GM19043 (cell line): ENCODE data around the gene DDX54.

Source experiments
- ATAC-seq: cut with Tn5 transposase; IDR thresholded peaks from one replicate; pipeline ENCODE4 v1.9.1; 2021; ENCODE audit warnings: low read depth; ENCODE audit not compliant: unreplicated experiment

Gene DDX54

GRCh38 chr12:113195598-113195997 is 10.3 kb upstream of the DDX54 start:
- ATAC-seq: no peak

GRCh38 chr12:113194971-113195391 is 9.7 kb upstream of the DDX54 start:
- ATAC-seq: no peak

- no peak for ATAC-seq
These were observed 5.9 kb upstream of the DDX54 start for GRCh38 chr12:113191227-113191626.

- ATAC-seq: no peak
These were observed 5.5 kb upstream of the DDX54 start for GRCh38 chr12:113190761-113191160.

GRCh38 chr12:113189361-113189760 is 4.1 kb upstream of the DDX54 start:
- no peak for ATAC-seq

GRCh38 chr12:113186666-113187325 is 1.5 kb upstream of the DDX54 start:
- ATAC-seq: no peak

GRCh38 chr12:113186033-113186365 is 721 bp upstream of the DDX54 start:
- ATAC-seq: no peak

GRCh38 chr12:113184900-113185179 is 438 bp downstream of the DDX54 start:
- peak; percentile 74 for ATAC-seq

- peak; percentile 38 for ATAC-seq
These were observed 979 bp downstream of the DDX54 start for GRCh38 chr12:113184098-113184899.

GRCh38 chr12:113183030-113183589 is 2.2 kb downstream of the DDX54 start:
- no peak for ATAC-seq

- no peak for ATAC-seq
These were observed 3.3 kb downstream of the DDX54 start for GRCh38 chr12:113181975-113182374.

GRCh38 chr12:113180333-113180732 is 4.9 kb downstream of the DDX54 start:
- ATAC-seq: no peak

GRCh38 chr12:113179023-113179422 is 6.3 kb downstream of the DDX54 start:
- no peak for ATAC-seq

GRCh38 chr12:113174461-113175384 is 10.6 kb downstream of the DDX54 start:
- no peak for ATAC-seq

- ATAC-seq: peak; percentile 82
These were observed 12.1 kb downstream of the DDX54 start for GRCh38 chr12:113173081-113173698.

- no peak for ATAC-seq
These were observed 13.1 kb downstream of the DDX54 start for GRCh38 chr12:113172185-113172584.

GRCh38 chr12:113171543-113171942 is 13.7 kb downstream of the DDX54 start:
- no peak for ATAC-seq

GRCh38 chr12:113170926-113171325 is 14.4 kb downstream of the DDX54 start:
- ATAC-seq: no peak

- ATAC-seq: no peak
These were observed 14.8 kb downstream of the DDX54 start for GRCh38 chr12:113170457-113170856.

GRCh38 chr12:113169697-113170096 is 15.6 kb downstream of the DDX54 start:
- ATAC-seq: no peak

- no peak for ATAC-seq
These were observed 17.4 kb downstream of the DDX54 start for GRCh38 chr12:113167868-113168267.
